OCI-LY1 (cell line): ENCODE measurements around the gene NPAT.

Source experiments
- CTCF ChIP-seq: fragments of 200-600 bp; sonication (generic), shearing (Covaris generic); IDR thresholded peaks from 2 replicates; pipeline ENCODE4 v1.5.1; 2017; ENCODE audit warnings: mild to moderate bottlenecking, antibody characterized with exemption, low read length, moderate library complexity, mixed read lengths
- EZH2 ChIP-seq: fragments of 200-600 bp; sonication (generic), shearing (Covaris generic); IDR thresholded peaks from 2 replicates; pipeline ENCODE4 v1.8.0; 2017; ENCODE audit warnings: borderline replicate concordance, mixed run types, mild to moderate bottlenecking, antibody characterized with exemption, low read length, moderate library complexity, mixed read lengths

GRCh38 chr11:108206171-108206570 lies 16.3 kb downstream of the NPAT start:
- TF ChIP-seq CTCF: no peak
- no peak for TF ChIP-seq EZH2
